HG02571 (cell line): ENCODE results near the gene EIF3C.
A peak's percentile ranks its signal among the peaks of the same experiment; 100 is the strongest.
"Not testable (repeated sequence)": the region's sequence is repeated elsewhere in the genome, so short reads cannot be mapped to it uniquely, and the experiment has no call there.

Source experiments
- ATAC-seq: cut with Tn5 transposase; IDR thresholded peaks from one replicate; pipeline ENCODE4 v1.9.1; 2021; ENCODE audit warnings: mild to moderate bottlenecking, moderate library complexity; ENCODE audit not compliant: unreplicated experiment

Gene EIF3C

GRCh38 chr16:28746618-28747350, 35.5 kb downstream of the EIF3C start:
- ATAC-seq = not testable (repeated sequence)

GRCh38 chr16:28749997-28750465, 38.8 kb downstream of the EIF3C start:
- ATAC-seq = peak; percentile 87

GRCh38 chr16:28750469-28751067, 39.3 kb downstream of the EIF3C start:
- peak; percentile 42 for ATAC-seq

GRCh38 chr16:28751487-28751886, 40.2 kb downstream of the EIF3C start, which contains the start of gene NPIPB9:
Gene NPIPB9, plus strand, starts transcription at chr16:28751787.
- ATAC-seq = not testable (repeated sequence)

GRCh38 chr16:28781697-28782096, 70.4 kb downstream of the EIF3C start:
- ATAC-seq = not testable (repeated sequence)

- not testable (repeated sequence) for ATAC-seq
Measured at GRCh38 chr16:28782357-28782756, 71.1 kb downstream of the EIF3C start.
